ENCODE data around the gene BTBD8. TPM values are rescaled to one million over a fixed set of nuclear protein-coding genes. Genes with fewer than 3 reads are reported as not detected.

The BTBD8 gene
- total RNA-seq, 1 experiment from 2014 or later: 2.8 TPM

- BruUV-seq (replicated peaks): no TSS peak
- DNase-seq (ENCODE audit: low read depth, low spot score) (no peak), ATAC-seq (no peak)
- intact Hi-C loops (cut with micrococcal nuclease): no loop called here
- TF ChIP-seq CTCF (IDR thresholded peaks at IDR 0.05 in 2 of 3, conservative IDR thresholded peaks at IDR 0.05 in 1 of 3; ENCODE audit: borderline replicate concordance in 1 of 3, insufficient read depth in 1 of 3, low read depth in 2 of 3, low read length in 2 of 3) (no peak), CEBPB (IDR thresholded peaks at IDR 0.05; ENCODE audit: low read depth) (no peak), ELF1 (IDR thresholded peaks at IDR 0.05; ENCODE audit: borderline replicate concordance, low read depth) (no peak), POLR2A (IDR thresholded peaks at IDR 0.05; ENCODE audit: borderline replicate concordance, extremely low read depth, insufficient read depth, insufficient read length) (no peak), ZBTB33 (IDR thresholded peaks at IDR 0.05; ENCODE audit: extremely low read depth, insufficient replicate concordance, low read length) (no peak), ZNF274 (IDR thresholded peaks at IDR 0.05; ENCODE audit: low read depth, low read length) (no peak), SRF (IDR thresholded peaks at IDR 0.05; ENCODE audit: low read depth) (no peak), FOSL1 (IDR thresholded peaks at IDR 0.05; ENCODE audit: low read depth) (no peak), SP1 (IDR thresholded peaks at IDR 0.05; ENCODE audit: low read depth) (no peak), ATF3 (IDR thresholded peaks at IDR 0.05) (no peak), POLR2AphosphoS5 (IDR thresholded peaks at IDR 0.05; ENCODE audit: low read depth, low read length) (no peak), ZFX (IDR thresholded peaks at IDR 0.05) (no peak), TCF7L2 (IDR thresholded peaks at IDR 0.05; ENCODE audit: borderline replicate concordance, extremely low read depth, insufficient read depth, insufficient read length) (no peak)
- no peaks in the 10 kb centered on the region for H3K27me3 ChIP-seq (ENCODE audit: insufficient read depth, low read length)
- H3K9me3 ChIP-seq (ENCODE audit: control insufficient read depth in 1 of 2, insufficient read depth in 1 of 2, low read depth in 1 of 2, low read length in 2 of 2): no peaks in the 10 kb centered on the region
- H3K79me2 ChIP-seq (ENCODE audit: insufficient read depth, low read length): no peaks in the 10 kb centered on the region
- no peaks in the 10 kb centered on the region for H3K4me1 ChIP-seq (ENCODE audit: control insufficient read depth in 1 of 2, insufficient read depth in 2 of 2, low read length in 2 of 2)
- no peaks in the 10 kb centered on the region for H3K9me2 ChIP-seq (ENCODE audit: insufficient read depth)
- no peaks in the 10 kb centered on the region for H3K36me3 ChIP-seq (ENCODE audit: control insufficient read depth in 1 of 2, insufficient read depth in 2 of 2, low read length in 2 of 2)
- ChIA-PET RAD21 (ENCODE audit: low non-redundant PET in 1 of 2, low total read pairs in 2 of 2, uncharacterized antibody in 2 of 2, unreplicated experiment in 2 of 2) (no interaction called here), POLR2A (no interaction called here), CTCF (no interaction called here)
- H3K27ac ChIP-seq (ENCODE audit: low read depth, low read length): no peak overlapping the region
- H3K4me2 ChIP-seq (ENCODE audit: low read length): no peak overlapping the region
- no peak overlapping the region for H3K9ac ChIP-seq (ENCODE audit: low read length)
- no peak overlapping the region for H3K4me3 ChIP-seq (replicated peaks in 1 of 2; ENCODE audit: low read depth in 1 of 2, low read length in 2 of 2)
- H4K20me1 ChIP-seq (ENCODE audit: insufficient read depth): no peaks in the 10 kb centered on the region
- no peak overlapping the region for H2AFZ ChIP-seq (ENCODE audit: low read depth, low read length, poor library complexity, severe bottlenecking)
These were observed 131.0 kb downstream of the BTBD8 start for GRCh38 chr1:92211166-92211565.

Measured in HCT116 (cell line).